H1 (cell line): ENCODE measurements around the gene TBC1D2B. TPM values are rescaled to one million over a fixed set of nuclear protein-coding genes. Genes with fewer than 3 reads are reported as not detected.

Experiments
- CHD7 ChIP-seq: fragments of 300-600 bp; sonication (generic); IDR thresholded peaks from 2 replicates; pipeline ENCODE4 v1.7.1; 2012; ENCODE audit warnings: low read length, moderate library complexity, mild to moderate bottlenecking, inconsistent platforms; ENCODE audit not compliant: insufficient replicate concordance
- FOSL1 ChIP-seq: IDR thresholded peaks from 2 replicates; pipeline ENCODE4 v1.6.1; 2011; ENCODE audit warnings: mild to moderate bottlenecking, low read depth, low read length, moderate library complexity; ENCODE audit not compliant: insufficient read depth
- GTF2F1 ChIP-seq: IDR thresholded peaks from 2 replicates; pipeline ENCODE4 v1.6.1; 2012; ENCODE audit warnings: low read depth, low read length, improper control_type of control experiment, borderline replicate concordance
- RNF2 ChIP-seq: fragments of 200-900, 300-1000 bp; sonication (generic); IDR thresholded peaks from 2 replicates; pipeline ENCODE4 v1.7.1; 2016; ENCODE audit warnings: borderline replicate concordance, low read depth, mild to moderate bottlenecking, antibody characterized with exemption, low read length; ENCODE audit not compliant: poor library complexity, severe bottlenecking; ENCODE audit errors: missing control alignments
- SAP30 ChIP-seq: fragments of 300-600 bp; sonication (generic); IDR thresholded peaks from 2 replicates; pipeline ENCODE4 v1.7.1; 2012; ENCODE audit warnings: low read length, moderate library complexity, mild to moderate bottlenecking, inconsistent platforms; ENCODE audit not compliant: insufficient read depth, insufficient replicate concordance
- SIN3A ChIP-seq, 2 experiments: IDR thresholded peaks in 1 of 2; conservative IDR thresholded peaks in 1 of 2; 2 replicates each; pipeline ENCODE4 v1.6.1; 2011 to 2012; ENCODE audit warnings: low read length in 2 of 2, improper control_type of control experiment in 1 of 2, low read depth in 1 of 2, mild to moderate bottlenecking in 1 of 2
- SP4 ChIP-seq: IDR thresholded peaks from 2 replicates; pipeline ENCODE4 v1.6.1; 2012; ENCODE audit warnings: low read length, inconsistent platforms
- SUZ12 ChIP-seq: fragments of 200-600 bp; sonication (generic); IDR thresholded peaks from 2 replicates; pipeline ENCODE4 v1.6.1; 2012; ENCODE audit warnings: mild to moderate bottlenecking, inconsistent platforms, low read length, moderate library complexity, mixed read lengths
- polyA plus RNA-seq, 7 experiments: library from polyadenylated mRNA; depleted of rRNA in 3 of 7; stranded (reverse) in 5 of 7; unstranded in 2 of 7; fragments of >200 nt in 5 of 7; fragments of 200-250 nt in 2 of 7; gene quantifications; 1 replicate in 5 of 7; 2 replicates in 1 of 7; 4 replicates in 1 of 7; pipeline versions ENCODE4 v1.2.1 to v1.2.3, GENCODE V29; 2011 to 2013; ENCODE audit warnings: missing spikeins in 2 of 7, mixed read lengths in 2 of 7
- total RNA-seq: library from RNA; stranded (reverse); fragmentation: NEBNext Ultra II Directional; extraction: Animal tissue kit (Norgen Biotek cat#: 25700); gene quantifications from 2 replicates; pipeline ENCODE4 v1.2.1, GENCODE V29; 2021
- TF ChIP-seq, protein P1 (sequence below): IDR thresholded peaks from 2 replicates; pipeline ENCODE4 v1.6.1; 2012; ENCODE audit warnings: low read length, inconsistent platforms

The TBC1D2B gene
- total and polyA plus RNA-seq, 2 of the 8 experiments (the other 6 are each of a cell fraction or from before 2014, with no cell fraction given) = 11.9 to 19.5 TPM

- TF ChIP-seq CHD7 (no peak), SAP30 (no peak), GTF2F1 (no peak), SP4 (no peak), SUZ12 (no peak), RNF2 (no peak), FOSL1 (no peak), SIN3A (conservative IDR thresholded peaks at IDR 0.05 in 1 of 2, IDR thresholded peaks at IDR 0.05 in 1 of 2; ENCODE audit: low read depth in 1 of 2, low read length in 2 of 2) (no peak)
- TF ChIP-seq, protein P1, sequence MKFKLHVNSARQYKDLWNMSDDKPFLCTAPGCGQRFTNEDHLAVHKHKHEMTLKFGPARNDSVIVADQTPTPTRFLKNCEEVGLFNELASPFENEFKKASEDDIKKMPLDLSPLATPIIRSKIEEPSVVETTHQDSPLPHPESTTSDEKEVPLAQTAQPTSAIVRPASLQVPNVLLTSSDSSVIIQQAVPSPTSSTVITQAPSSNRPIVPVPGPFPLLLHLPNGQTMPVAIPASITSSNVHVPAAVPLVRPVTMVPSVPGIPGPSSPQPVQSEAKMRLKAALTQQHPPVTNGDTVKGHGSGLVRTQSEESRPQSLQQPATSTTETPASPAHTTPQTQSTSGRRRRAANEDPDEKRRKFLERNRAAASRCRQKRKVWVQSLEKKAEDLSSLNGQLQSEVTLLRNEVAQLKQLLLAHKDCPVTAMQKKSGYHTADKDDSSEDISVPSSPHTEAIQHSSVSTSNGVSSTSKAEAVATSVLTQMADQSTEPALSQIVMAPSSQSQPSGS = no peak
These were observed 32.6 kb upstream of the TBC1D2B start (continued) for GRCh38 chr15:78110096-78110495.
